ENCODE data around the gene ASXL1. TPM values are rescaled to one million over a fixed set of nuclear protein-coding genes. Genes with fewer than 3 reads are reported as not detected.

ASXL1 gene
- total and polyA plus RNA-seq, 2 experiments from 2014 or later, result 10.4 to 29.0 TPM

- TF ChIP-seq CTCF (conservative IDR thresholded peaks at IDR 0.05; ENCODE audit: low read depth in 2 of 2) (no peak), ZNF331 (CRISPR knock-in tag; IDR thresholded peaks at IDR 0.05; ENCODE audit: low read depth) (no peak), REST (IDR thresholded peaks at IDR 0.05; ENCODE audit: unreplicated experiment) (no peak), JUNB (IDR thresholded peaks at IDR 0.05; ENCODE audit: unreplicated experiment) (no peak)
Measured at GRCh38 chr20:32364554-32365208, 6.5 kb downstream of the ASXL1 start (continued).

- no peak for DNase-seq (ENCODE audit: low spot score)
- peaks cover 83% of the 10 kb centered on the region for H4K20me1 ChIP-seq (replicated peaks; ENCODE audit: insufficient read depth)
- H3K27me3 ChIP-seq (ENCODE audit: insufficient read depth), result peaks cover 48% of the 10 kb centered on the region
- no peak overlapping the region for H3K4me2 ChIP-seq
- Mint-ChIP-seq H3K36me3 (ENCODE audit: low read depth) (no peaks in the 10 kb centered on the region), H3K4me1 (peaks cover 6% of the 10 kb centered on the region; the same call in 2 of the 3 replicates), H3K27ac (no peak overlapping the region), H3K4me3 (no peak overlapping the region), H3K9me3 (no peaks in the 10 kb centered on the region), H3K27me3 (ENCODE audit: insufficient read depth, low read depth, poor library complexity) (peaks cover 33% of the 10 kb centered on the region)
- no peak overlapping the region for H2AFZ ChIP-seq
- H3K79me2 ChIP-seq (replicated peaks; ENCODE audit: insufficient read depth), result peaks cover 64% of the 10 kb centered on the region
- H3K4me1 ChIP-seq (ENCODE audit: insufficient read depth), result 0 out of 2 replicates have a peak, but pooled peaks cover 2% of the 10 kb centered on the region
- H3K36me3 ChIP-seq (ENCODE audit: insufficient read depth), result no peaks in the 10 kb centered on the region
- no peak overlapping the region for H3K27ac ChIP-seq (ENCODE audit: low read depth)
- no peaks in the 10 kb centered on the region; the same call in 1 of the 2 replicates for H3F3A ChIP-seq (replicated peaks; ENCODE audit: low read depth)
- ATAC-seq, result no peak
- no peaks in the 10 kb centered on the region for H3K9me2 ChIP-seq (ENCODE audit: insufficient read depth)
- no peak overlapping the region for H3K4me3 ChIP-seq
- TF ChIP-seq CREB1 (CRISPR knock-in tag; IDR thresholded peaks at IDR 0.05; ENCODE audit: low read depth) (no peak), REST (IDR thresholded peaks at IDR 0.05; ENCODE audit: unreplicated experiment) (no peak), POLR2AphosphoS5 (IDR thresholded peaks at IDR 0.05; ENCODE audit: low read depth) (no peak), ZNF462 (CRISPR knock-in tag; IDR thresholded peaks at IDR 0.05) (no peak), ZNF114 (CRISPR knock-in tag; IDR thresholded peaks at IDR 0.05) (no peak), EZH2 (IDR thresholded peaks at IDR 0.05; ENCODE audit: low read depth, unreplicated experiment) (no peak)
Measured at GRCh38 chr20:32365564-32365963, 7.4 kb downstream of the ASXL1 start.

Data from GM23338 (cell line).